CD4-positive, CD25-positive, alpha-beta regulatory T cell (primary cell): ENCODE results near the gene TECTA. TPM values are rescaled to one million over a fixed set of nuclear protein-coding genes. Genes with fewer than 3 reads are reported as not detected.

Experiments used
- ATAC-seq, 2 donors: fragments of 150-1000 bp; cut with Tn5 transposase; one replicate each; pipeline ENCODE4 v1.10.0; 2021; ENCODE audit warnings: low read depth in 2 of 2, moderate number of reproducible peaks in 2 of 2, moderate library complexity in 1 of 2
- DNase-seq, 3 donors: peaks; one replicate each; pipeline versions ENCODE4 v3.0.0 to v3.0.0-alpha.2; 2012 to 2022; ENCODE audit warnings: mixed read lengths in 1 of 3
- H3K27ac ChIP-seq: one replicate; pipeline ENCODE4 v1.7.0; 2013; ENCODE audit warnings: mild to moderate bottlenecking, low read length; ENCODE audit not compliant: insufficient read depth, poor library complexity, severe bottlenecking
- H3K27me3 ChIP-seq: one replicate; pipeline ENCODE4 v1.7.0; 2013; ENCODE audit warnings: low read length; ENCODE audit not compliant: control insufficient read depth, insufficient read depth
- H3K36me3 ChIP-seq: one replicate; pipeline ENCODE4 v1.7.0; 2013; ENCODE audit warnings: mild to moderate bottlenecking, low read length, moderate library complexity; ENCODE audit not compliant: control insufficient read depth, insufficient read depth
- H3K4me1 ChIP-seq: 2 replicates; pipeline ENCODE4 v1.7.0; 2013; ENCODE audit warnings: mild to moderate bottlenecking, low read length; ENCODE audit not compliant: insufficient read depth, control insufficient read depth, poor library complexity, severe bottlenecking
- H3K4me3 ChIP-seq: one replicate; pipeline ENCODE4 v1.7.0; 2013; ENCODE audit warnings: low read depth, mild to moderate bottlenecking, low read length, moderate library complexity
- H3K9me3 ChIP-seq, 2 experiments: 1 replicate in 1 of 2; 2 replicates in 1 of 2; pipeline ENCODE4 v1.7.0; 2013; ENCODE audit warnings: low read length in 2 of 2, mild to moderate bottlenecking in 1 of 2, moderate library complexity in 1 of 2; ENCODE audit not compliant: control insufficient read depth in 2 of 2
- H3K27ac Mint-ChIP-seq, 3 donors: one replicate each; pipeline ENCODE4 v1.8.0; 2020 to 2022; ENCODE audit warnings: mild to moderate bottlenecking in 3 of 3, mixed read lengths in 3 of 3, moderate library complexity in 2 of 3
- H3K27me3 Mint-ChIP-seq: one replicate; pipeline ENCODE4 v1.8.0; 2022; ENCODE audit warnings: mild to moderate bottlenecking, mixed read lengths
- H3K36me3 Mint-ChIP-seq: one replicate; pipeline ENCODE4 v1.8.0; 2020; ENCODE audit warnings: mixed read lengths
- H3K4me1 Mint-ChIP-seq, 4 donors: one replicate each; pipeline ENCODE4 v1.8.0; 2020 to 2022; ENCODE audit warnings: mixed read lengths in 4 of 4, mild to moderate bottlenecking in 1 of 4
- H3K4me3 Mint-ChIP-seq, 4 donors: one replicate each; pipeline ENCODE4 v1.8.0; 2020 to 2022; ENCODE audit warnings: mild to moderate bottlenecking in 4 of 4, mixed read lengths in 4 of 4, moderate library complexity in 3 of 4
- H3K9me3 Mint-ChIP-seq, 7 donors: one replicate each; pipeline ENCODE4 v1.8.0; 2020 to 2022; ENCODE audit warnings: mixed read lengths in 7 of 7, mild to moderate bottlenecking in 3 of 7, moderate library complexity in 2 of 7
- polyA plus RNA-seq, 4 donors: library from polyadenylated mRNA; unstranded; fragments of 300-500 nt; fragmentation: Illumina TruSeq; gene quantifications; one replicate each; pipeline ENCODE4 v1.2.3, GENCODE V29; 2021
- total RNA-seq: library from RNA; stranded (reverse); gene quantifications from one replicate; pipeline ENCODE4 v1.2.3, GENCODE V29; 2022

The TECTA gene
- total and polyA plus RNA-seq, 5 donors from 2014 or later = 0.30 to 0.78 TPM; not detected in 3

DNA sequence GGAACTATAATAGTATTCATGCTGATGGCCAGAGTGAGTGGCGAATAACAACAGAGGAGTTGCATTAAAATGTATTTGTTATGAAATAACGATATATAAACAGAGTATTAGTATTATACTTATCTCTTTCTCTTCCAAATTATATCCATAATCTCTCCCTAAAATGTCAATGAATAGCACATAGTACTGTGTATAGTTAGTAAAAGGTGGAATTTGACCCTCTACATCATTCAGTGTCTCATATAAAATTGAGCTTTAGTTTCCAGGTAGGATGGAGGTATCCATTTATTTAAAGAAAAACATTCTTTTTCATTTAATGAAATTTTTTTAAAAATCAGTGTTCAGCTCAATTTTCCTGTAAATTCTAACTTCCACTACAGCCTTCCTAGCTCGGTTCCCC, 34.4 kb upstream of the TECTA start:
- H3K36me3 ChIP-seq = peaks cover 7% of the 10 kb centered on the region
- no peak for DNase-seq
- no peak for ATAC-seq
- Mint-ChIP-seq H3K9me3 (peaks cover 0 to 8% (median 3%) of the 10 kb centered on the region in 7 donors), H3K27ac (no peak overlapping the region), H3K4me1 (peaks cover 0 to 18% (median under 1%) of the 10 kb centered on the region in 4 donors), H3K36me3 (peaks cover 60% of the 10 kb centered on the region), H3K27me3 (no peaks in the 10 kb centered on the region), H3K4me3 (no peak overlapping the region)
- no peak overlapping the region for H3K4me3 ChIP-seq
- H3K4me1 ChIP-seq = no peaks in the 10 kb centered on the region
- no peaks in the 10 kb centered on the region for H3K9me3 ChIP-seq
- H3K27me3 ChIP-seq = no peaks in the 10 kb centered on the region
- H3K27ac ChIP-seq = no peak overlapping the region

GRCh38 chr11:121067026-121067425, 34.0 kb upstream of the TECTA start:
- H3K27ac ChIP-seq = no peak overlapping the region
- peaks cover 60% of the 10 kb centered on the region for H3K36me3 Mint-ChIP-seq

DNA sequence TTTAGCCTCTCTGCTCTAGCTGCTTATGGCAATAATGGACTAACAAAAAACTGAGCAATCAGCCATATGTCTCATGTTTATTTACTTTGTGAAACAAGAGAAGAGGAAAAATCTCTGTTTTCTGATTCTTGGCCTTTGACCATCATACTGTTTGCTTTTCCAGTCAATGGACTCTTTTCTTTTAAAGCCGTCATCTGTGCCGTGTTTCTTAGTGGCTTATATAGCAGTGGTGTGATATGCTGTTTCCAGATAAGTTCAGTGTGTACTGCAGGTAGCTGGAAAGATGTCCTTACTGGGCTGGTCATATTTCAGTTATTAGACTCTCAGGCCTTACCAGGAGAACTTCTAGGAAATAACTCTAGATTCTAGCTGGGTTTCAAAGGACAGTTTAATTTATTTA, 33.6 kb upstream of the TECTA start:
- Mint-ChIP-seq H3K36me3 (peaks cover 60% of the 10 kb centered on the region), H3K4me3 (no peak overlapping the region), H3K9me3 (peaks cover 0 to 8% (median 3%) of the 10 kb centered on the region in 7 donors), H3K27me3 (no peaks in the 10 kb centered on the region), H3K27ac (no peak overlapping the region), H3K4me1 (peaks cover 0 to 18% (median under 1%) of the 10 kb centered on the region in 4 donors)
- no peak for DNase-seq
- H3K36me3 ChIP-seq = peaks cover 12% of the 10 kb centered on the region
- no peaks in the 10 kb centered on the region for H3K4me1 ChIP-seq
- H3K27ac ChIP-seq = no peak overlapping the region
- no peaks in the 10 kb centered on the region for H3K27me3 ChIP-seq
- no peak for ATAC-seq
- no peaks in the 10 kb centered on the region for H3K9me3 ChIP-seq
- H3K4me3 ChIP-seq = no peak overlapping the region

More at GRCh38 chr11:121067026-121067425, 34.0 kb upstream of the TECTA start:
- H3K9me3 Mint-ChIP-seq = peaks cover 0 to 8% (median 3%) of the 10 kb centered on the region in 7 donors
- peaks cover 0 to 18% (median under 1%) of the 10 kb centered on the region in 4 donors for H3K4me1 Mint-ChIP-seq
- no peaks in the 10 kb centered on the region for H3K4me1 ChIP-seq
- no peaks in the 10 kb centered on the region for H3K27me3 Mint-ChIP-seq
- peaks cover 10% of the 10 kb centered on the region for H3K36me3 ChIP-seq
- ATAC-seq (no peak), DNase-seq (no peak)
- no peak overlapping the region for H3K27ac Mint-ChIP-seq
- H3K27me3 ChIP-seq = no peaks in the 10 kb centered on the region
- no peak overlapping the region for H3K4me3 ChIP-seq
- no peaks in the 10 kb centered on the region for H3K9me3 ChIP-seq
- H3K4me3 Mint-ChIP-seq = no peak overlapping the region

GRCh38 chr11:121067962-121068647, 32.9 kb upstream of the TECTA start:
- H3K4me1 ChIP-seq = no peaks in the 10 kb centered on the region
- no peak overlapping the region for H3K4me3 ChIP-seq
- Mint-ChIP-seq H3K27me3 (no peaks in the 10 kb centered on the region), H3K27ac (no peak overlapping the region), H3K36me3 (peaks cover 58% of the 10 kb centered on the region), H3K4me1 (peaks cover 0 to 17% (median under 1%) of the 10 kb centered on the region in 4 donors), H3K9me3 (peaks cover 0 to 8% (median 1%) of the 10 kb centered on the region in 7 donors), H3K4me3 (no peak overlapping the region)
- no peak overlapping the region for H3K27ac ChIP-seq
- no peak for ATAC-seq
- no peaks in the 10 kb centered on the region for H3K9me3 ChIP-seq
- H3K27me3 ChIP-seq = no peaks in the 10 kb centered on the region
- no peak for DNase-seq
- peaks cover 12% of the 10 kb centered on the region for H3K36me3 ChIP-seq

DNA sequence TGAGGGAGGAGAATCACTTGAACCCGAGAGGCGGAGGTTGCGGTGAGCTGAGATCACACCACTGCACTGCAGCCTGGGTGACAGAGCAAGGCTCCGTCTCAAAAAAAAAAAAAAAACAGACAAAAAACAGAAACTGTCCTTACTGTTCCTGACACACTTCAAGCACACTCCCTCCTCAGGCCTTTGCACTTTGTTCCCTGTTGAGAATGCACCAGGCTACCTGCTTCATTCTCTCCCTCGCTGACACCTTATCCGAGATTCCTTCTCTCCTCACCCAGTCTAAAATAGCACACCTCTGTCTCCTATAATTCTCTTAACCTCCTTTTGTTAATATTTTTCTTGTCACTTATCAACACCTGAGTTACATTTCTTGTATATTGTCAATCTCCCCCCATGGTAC, 32.3 kb upstream of the TECTA start:
- ATAC-seq = no peak
- no peaks in the 10 kb centered on the region for H3K27me3 ChIP-seq
- Mint-ChIP-seq H3K4me1 (peaks cover 0 to 11% (median under 1%) of the 10 kb centered on the region in 4 donors), H3K36me3 (peaks cover 51% of the 10 kb centered on the region), H3K4me3 (no peak overlapping the region), H3K27ac (no peak overlapping the region), H3K9me3 (peaks cover 0 to 8% (median 1%) of the 10 kb centered on the region in 7 donors), H3K27me3 (no peaks in the 10 kb centered on the region)
- H3K4me1 ChIP-seq = no peaks in the 10 kb centered on the region
- H3K27ac ChIP-seq = no peak overlapping the region
- H3K36me3 ChIP-seq = peaks cover 12% of the 10 kb centered on the region
- no peaks in the 10 kb centered on the region for H3K9me3 ChIP-seq
- DNase-seq = no peak
- no peak overlapping the region for H3K4me3 ChIP-seq

DNA sequence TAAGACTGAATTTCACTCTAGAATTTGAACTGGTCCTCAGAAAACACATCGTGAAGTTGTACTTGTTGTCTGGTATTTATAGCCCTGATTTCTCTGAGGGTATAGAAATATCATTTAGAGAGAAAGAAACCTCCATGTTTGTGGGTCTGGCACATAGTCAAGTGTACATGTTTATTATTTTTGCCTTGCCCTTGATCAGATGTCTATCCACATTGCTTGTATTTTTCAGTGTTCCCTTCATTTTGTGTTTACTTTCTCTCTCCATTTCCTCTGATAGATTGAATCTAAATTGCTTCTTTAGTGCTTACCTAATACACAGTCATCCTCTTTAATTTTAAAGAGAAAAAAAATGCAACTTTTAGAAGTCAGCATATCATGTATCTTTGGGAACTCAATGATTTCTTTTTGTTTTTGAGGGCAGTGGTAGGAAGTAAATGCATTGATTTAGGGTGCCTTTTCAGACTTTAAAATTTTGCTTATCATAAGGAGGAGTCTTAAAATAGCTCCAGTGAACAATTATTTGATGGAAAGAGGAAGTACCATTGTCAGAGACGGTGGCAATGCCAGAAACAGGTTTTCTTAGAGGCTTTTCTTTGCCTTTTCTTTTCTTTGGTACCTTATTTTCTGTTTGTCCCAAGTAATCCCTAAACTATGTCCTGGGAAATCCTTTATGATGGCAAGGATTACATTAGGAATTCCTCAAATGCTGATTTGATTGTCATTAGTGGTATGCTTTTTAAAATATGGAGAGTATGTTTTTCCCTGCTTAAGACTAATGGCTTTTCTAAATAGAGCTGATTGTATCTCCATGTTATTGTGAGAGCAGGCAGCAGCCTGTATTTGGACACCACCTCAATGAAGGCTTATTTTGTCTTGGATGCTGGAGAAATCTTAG, 29.8 kb upstream of the TECTA start:
- ATAC-seq = no peak
- H3K27ac Mint-ChIP-seq = no peak overlapping the region
- H3K36me3 Mint-ChIP-seq = peaks cover 55% of the 10 kb centered on the region
- H3K27me3 ChIP-seq = no peaks in the 10 kb centered on the region
- no peak overlapping the region for H3K27ac ChIP-seq
- no peaks in the 10 kb centered on the region for H3K4me1 ChIP-seq
- H3K27me3 Mint-ChIP-seq = no peaks in the 10 kb centered on the region
- DNase-seq = no peak
- H3K4me3 Mint-ChIP-seq = no peak overlapping the region
- peaks cover 0 to 10% (median under 1%) of the 10 kb centered on the region in 4 donors for H3K4me1 Mint-ChIP-seq
- H3K4me3 ChIP-seq = no peak overlapping the region
- peaks cover 16% of the 10 kb centered on the region for H3K36me3 ChIP-seq
- H3K9me3 Mint-ChIP-seq = peaks cover 0 to 8% (median 1%) of the 10 kb centered on the region in 7 donors
- H3K9me3 ChIP-seq = no peaks in the 10 kb centered on the region

DNA sequence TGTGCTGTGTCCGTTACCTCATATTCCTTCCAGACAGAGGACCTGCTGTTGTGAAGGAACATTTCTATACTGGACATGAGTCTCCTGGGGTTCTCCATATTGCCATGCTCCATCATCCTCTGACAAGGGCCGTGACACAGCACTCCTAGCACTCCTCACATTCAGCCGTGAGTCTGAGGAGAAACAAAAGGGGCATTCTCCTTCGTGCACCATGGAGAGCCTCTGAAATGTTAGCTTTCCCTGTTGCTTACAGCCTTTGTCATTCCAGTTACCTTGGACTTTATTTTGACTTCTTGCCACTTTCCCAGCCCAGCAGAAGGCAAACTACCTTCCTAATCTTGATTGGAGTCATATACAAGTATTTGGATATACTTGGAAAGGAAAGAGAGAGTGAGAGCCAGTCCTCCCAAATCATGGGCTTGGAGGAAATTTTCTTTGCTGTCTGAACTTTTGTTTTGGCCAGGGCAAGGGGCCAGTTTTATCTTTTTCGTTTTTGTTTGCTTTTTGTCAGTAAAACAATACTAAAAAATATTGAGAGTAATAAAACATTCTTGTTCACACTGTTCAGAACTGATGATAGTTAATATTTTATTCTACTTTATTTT, 29.1 kb upstream of the TECTA start:
- H3K4me1 Mint-ChIP-seq = peaks cover 0 to 5% (median under 1%) of the 10 kb centered on the region in 4 donors
- no peak overlapping the region for H3K4me3 ChIP-seq
- no peak for DNase-seq
- no peak overlapping the region for H3K4me3 Mint-ChIP-seq
- no peaks in the 10 kb centered on the region for H3K27me3 Mint-ChIP-seq
- no peak overlapping the region for H3K27ac Mint-ChIP-seq
- H3K9me3 Mint-ChIP-seq = peaks cover 0 to 8% (median 1%) of the 10 kb centered on the region in 7 donors
- no peaks in the 10 kb centered on the region for H3K9me3 ChIP-seq
- H3K27me3 ChIP-seq = no peaks in the 10 kb centered on the region
- ATAC-seq = no peak
- peaks cover 48% of the 10 kb centered on the region for H3K36me3 Mint-ChIP-seq
- H3K27ac ChIP-seq = no peak overlapping the region
- H3K4me1 ChIP-seq = no peaks in the 10 kb centered on the region
- peaks cover 15% of the 10 kb centered on the region for H3K36me3 ChIP-seq
